Ovary (tissue), 9 donors: ENCODE measurements around the gene NRTN. TPM values are rescaled to one million over a fixed set of nuclear protein-coding genes. Genes with fewer than 3 reads are reported as not detected.

ENCODE experiments used
- DNase-seq, 5 donors: peaks; one replicate each; pipeline ENCODE4 v3.0.0-alpha.2; 2019 to 2020
- H3K27ac ChIP-seq, 2 donors: fragments of 200-600 bp; one replicate each; pipeline versions ENCODE4 v1.5.1 to v1.8.0; 2019 to 2022
- H3K27me3 ChIP-seq: fragments of 200-600 bp; one replicate; pipeline ENCODE4 v1.8.0; 2022
- H3K36me3 ChIP-seq: fragments of 200-600 bp; sonication (generic); one replicate; pipeline ENCODE4 v1.5.1; 2019
- H3K4me1 ChIP-seq: one replicate; pipeline ENCODE4 v1.8.1; 2013; ENCODE audit warnings: mild to moderate bottlenecking, moderate library complexity; ENCODE audit not compliant: insufficient read depth
- H3K4me3 ChIP-seq: fragments of 200-600 bp; sonication (generic); one replicate; pipeline ENCODE4 v1.5.1; 2017
- H3K9me3 ChIP-seq, 2 donors: fragments of 200-600 bp in 1 of 2; sonication (generic) in 1 of 2; one replicate each; pipeline versions ENCODE4 v1.5.1 to v1.8.1; 2013 to 2019; ENCODE audit warnings: mild to moderate bottlenecking in 1 of 2, moderate library complexity in 1 of 2
- CTCF ChIP-seq, 3 donors: fragments of 450-650 bp in 2 of 3; fragments of 200-600 bp in 1 of 3; IDR thresholded peaks; one replicate each; pipeline versions ENCODE4 v1.5.1 to v1.8.0; 2016 to 2022; ENCODE audit warnings: antibody characterized with exemption in 3 of 3, mild to moderate bottlenecking in 1 of 3
- EP300 ChIP-seq: sonication (generic); formaldehyde crosslinking; IDR thresholded peaks from one replicate; pipeline ENCODE4 v1.6.1; 2017; ENCODE audit warnings: antibody characterized with exemption
- POLR2A ChIP-seq: fragments of 450-650 bp; IDR thresholded peaks from one replicate; pipeline ENCODE4 v1.6.1; 2017; ENCODE audit warnings: antibody characterized with exemption, mild to moderate bottlenecking, moderate library complexity
- WGBS, 3 donors: extraction: QIAGEN DNeasy Blood & Tissue Kit in 1 of 3; methylation state at CpG; one replicate each; pipeline versions ENCODE4 v1.1.5 to v1.1.7; 2013 to 2017; 5-methylcytosine and 5-hydroxymethylcytosine counted together
- intact Hi-C, 4 donors: fragments of 100-400 bp; cut with DNase I; formaldehyde crosslinking; loops; one replicate each; pipeline versions ENCODE4 v1.11.0 to v1.15.1; 2022 to 2023
- polyA plus RNA-seq, 2 donors: library from polyadenylated mRNA; stranded (reverse); fragments of 200-250 nt in 1 of 2; fragments of 350-450 nt in 1 of 2; fragmentation: Illumina TruSeq in 1 of 2; extraction: RNeasy Lipid Tissue Mini Kit (QIAGEN cat#74804) in 1 of 2; gene quantifications; one replicate each; pipeline ENCODE4 v1.2.3, GENCODE V29; 2013 to 2014
- total RNA-seq, 7 donors: library from RNA; depleted of rRNA in 2 of 7; stranded (reverse); fragments of >200 nt in 2 of 7; fragmentation: NEBNext Ultra II Directional in 3 of 7; extraction: Animal tissue kit (Norgen Biotek cat#: 25700) in 3 of 7; gene quantifications; one replicate each; pipeline versions ENCODE4 v1.1.0 to v1.2.4, GENCODE V29; 2016 to 2023
- donor health status: DM: no; HTN: no; CAD: no; lungs with moderate emphysema.
- donor health status: DM: no; HTN: no; CAD: no.
- donor health status: Bipolar disorder and iron deficiency.
- donor health status: DM: yes; HTN: yes; CAD: no.
- donor health status: DM: no; HTN: no; CAD: no.
- donor health status: DM: yes; HTN: yes; CAD: no.

Gene NRTN
- total and polyA plus RNA-seq, 9 donors: 0.11 to 2.8 (median 0.65) TPM; not detected in 4

- TF ChIP-seq CTCF (IDR thresholded peaks at IDR 0.05) (no peak), POLR2A (no peak), EP300 (no peak)
- no peak for DNase-seq
- no peaks in the 10 kb centered on the region for H3K9me3 ChIP-seq
- intact Hi-C loops: no loop called here
- WGBS, 3 donors: 88 to 93% (median 91%) methylated on average over 18 of the region's 18 CpGs
- no peaks in the 10 kb centered on the region for H3K4me1 ChIP-seq
- no peak overlapping the region for H3K4me3 ChIP-seq
- no peaks in the 10 kb centered on the region for H3K27me3 ChIP-seq
- peaks cover 2% of the 10 kb centered on the region for H3K36me3 ChIP-seq
- H3K27ac ChIP-seq: no peak overlapping the region
These were observed 12.6 kb upstream of the NRTN start for GRCh38 chr19:5792224-5792623.

- intact Hi-C loops: no loop called here
- peaks cover 2% of the 10 kb centered on the region for H3K36me3 ChIP-seq
- H3K27me3 ChIP-seq: no peaks in the 10 kb centered on the region
- no peak overlapping the region for H3K27ac ChIP-seq
- TF ChIP-seq CTCF (IDR thresholded peaks at IDR 0.05) (no peak), EP300 (no peak), POLR2A (no peak)
- no peaks in the 10 kb centered on the region for H3K9me3 ChIP-seq
- WGBS, 3 donors: 79 to 88% (median 86%) methylated on average over 3 of the region's 3 CpGs
- H3K4me3 ChIP-seq: no peak overlapping the region
- DNase-seq: no peak
- H3K4me1 ChIP-seq: no peaks in the 10 kb centered on the region
These were observed 11.7 kb upstream of the NRTN start for GRCh38 chr19:5793188-5793587.

DNA sequence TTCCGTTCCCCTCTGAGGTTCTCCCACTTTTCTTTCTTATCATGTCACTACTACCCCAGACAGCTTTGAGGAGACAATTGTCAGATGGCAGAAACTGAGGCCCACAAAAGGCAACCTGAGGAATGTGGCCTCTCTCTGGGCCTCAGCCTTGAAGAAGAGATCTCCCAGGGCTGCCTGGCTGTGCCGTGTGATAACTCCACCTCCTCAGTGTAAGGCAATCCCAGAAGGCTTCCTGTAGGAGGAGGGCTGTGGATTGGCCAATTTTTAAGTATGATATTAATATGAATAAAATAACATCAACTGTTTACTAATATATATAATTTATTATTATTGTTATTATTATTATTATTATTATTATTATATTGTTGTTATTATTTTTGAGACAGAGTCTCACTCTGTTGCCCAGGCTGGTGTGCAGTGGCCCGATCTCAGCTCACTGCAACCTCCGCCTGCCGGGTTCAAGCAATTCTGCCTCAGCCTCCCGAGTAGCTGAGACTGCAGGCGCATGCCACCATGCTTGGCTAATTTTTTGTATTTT lies 9.4 kb upstream of the NRTN start:
- 81 to 82% (median 81%) methylated on average over 7 of the region's 7 CpGs for WGBS, 3 donors
- no peak for DNase-seq
- TF ChIP-seq EP300: no peak
- TF ChIP-seq POLR2A: no peak
- TF ChIP-seq CTCF (IDR thresholded peaks at IDR 0.05): no peak
- no peak overlapping the region for H3K27ac ChIP-seq
- no peaks in the 10 kb centered on the region for H3K36me3 ChIP-seq
- H3K4me3 ChIP-seq: no peak overlapping the region
- H3K4me1 ChIP-seq: peaks cover 6% of the 10 kb centered on the region
- no peaks in the 10 kb centered on the region for H3K27me3 ChIP-seq
- H3K9me3 ChIP-seq: no peaks in the 10 kb centered on the region
- intact Hi-C loops: no loop called here

GRCh38 chr19:5798244-5798643 lies 6.6 kb upstream of the NRTN start:
- TF ChIP-seq EP300: no peak
- no peak for TF ChIP-seq CTCF (IDR thresholded peaks at IDR 0.05)
- no peak for TF ChIP-seq POLR2A
- peaks cover 6% of the 10 kb centered on the region for H3K4me1 ChIP-seq
- H3K27me3 ChIP-seq: no peaks in the 10 kb centered on the region
- DNase-seq: no peak
- intact Hi-C loops: no loop called here
- H3K4me3 ChIP-seq: no peak overlapping the region
- no peaks in the 10 kb centered on the region for H3K36me3 ChIP-seq
- WGBS, 3 donors: 90 to 91% (median 90%) methylated on average over 8 of the region's 8 CpGs
- no peak overlapping the region for H3K27ac ChIP-seq
- H3K9me3 ChIP-seq: no peaks in the 10 kb centered on the region
